HepG2 (cell line): ENCODE results near the gene GPR85. TPM values are rescaled to one million over a fixed set of nuclear protein-coding genes. Genes with fewer than 3 reads are reported as not detected.

Experiments used
- ATAC-seq: fragments of 200-7000 bp; cut with Tn5 transposase; 3 replicates; pipeline ENCODE4 v1.9.1; 2020; ENCODE audit warnings: mild to moderate bottlenecking, moderate library complexity
- BruUV-seq: library from RNA; stranded (reverse); fragments of 400-500 nt; replicated peaks from 2 replicates; lab custom pipeline; 2021; lab: Mats Ljungman, UMichigan
- CTCF ChIA-PET: fragments of 300-600 bp; formaldehyde crosslinking; extraction: SDS; loops from one replicate; lab custom pipeline; 2021; ENCODE audit warnings: low total read pairs, inconsistent platforms, low intra/inter-chr PET ratio; lab: Yijun Ruan, JAX
- POLR2A ChIA-PET: fragments of 350-600 bp; sonication (Branson Sonifier 250); formaldehyde crosslinking; loops from one replicate; lab custom pipeline; 2020; ENCODE audit warnings: antibody characterized with exemption, inconsistent platforms; lab: Yijun Ruan, JAX
- DNase-seq: peaks from one replicate; pipeline ENCODE4 v3.0.0-alpha.2; 2015; ENCODE audit warnings: low spot score
- FAIRE-seq: peaks from 3 replicates; lab custom pipeline; 2011; peaks lifted over from hg19 to GRCh38; lab: Jason Lieb, UNC
- H2AFZ ChIP-seq: one replicate; pipeline ENCODE4 v1.6.1; 2011; ENCODE audit warnings: low read length, inconsistent platforms
- H3K27ac ChIP-seq: fragments of 300-600 bp; 3 replicates; pipeline ENCODE4 v1.8.0; 2011; ENCODE audit warnings: mixed run types, mild to moderate bottlenecking, mixed read lengths, low read length, inconsistent platforms; ENCODE audit not compliant: insufficient read depth; ENCODE audit errors: extremely low read length
- H3K27me3 ChIP-seq, 2 experiments: fragments of 200-600 bp in 1 of 2; 2 replicates in 1 of 2; 3 replicates in 1 of 2; pipeline versions ENCODE4 v1.6.0 to v1.8.0; 2011; ENCODE audit warnings: low read length in 2 of 2, mild to moderate bottlenecking in 2 of 2, moderate library complexity in 2 of 2, inconsistent platforms in 1 of 2; ENCODE audit not compliant: insufficient read depth in 2 of 2, control insufficient read depth in 1 of 2
- H3K36me3 ChIP-seq, 2 experiments: fragments of 200-600 bp in 1 of 2; replicated peaks in 1 of 2; 2 replicates in 1 of 2; 3 replicates in 1 of 2; pipeline versions ENCODE4 v1.5.1 to v1.8.0; 2011; ENCODE audit warnings: low read length in 2 of 2, inconsistent platforms in 1 of 2; ENCODE audit not compliant: insufficient read depth in 2 of 2, control insufficient read depth in 1 of 2
- H3K4me1 ChIP-seq: 2 replicates; pipeline ENCODE4 v1.5.1; 2012; ENCODE audit warnings: low read length, inconsistent platforms; ENCODE audit not compliant: insufficient read depth
- H3K4me2 ChIP-seq: 2 replicates; pipeline ENCODE4 v1.6.0; 2011; ENCODE audit warnings: low read depth, low read length, inconsistent platforms
- H3K4me3 ChIP-seq, 3 experiments: fragments of 200-600 bp in 1 of 3; sonication (generic), shearing (Covaris generic) in 1 of 3; replicated peaks in 1 of 3; 2 replicates each; pipeline ENCODE4 v1.5.1; 2011 to 2016; ENCODE audit warnings: low read length in 3 of 3, inconsistent platforms in 2 of 3, low read depth in 2 of 3, mild to moderate bottlenecking in 2 of 3, control low read depth in 1 of 3, mixed read lengths in 1 of 3; ENCODE audit not compliant: insufficient read depth in 1 of 3
- H3K79me2 ChIP-seq: one replicate; pipeline ENCODE4 v1.6.1; 2011; ENCODE audit warnings: low read length, inconsistent platforms; ENCODE audit not compliant: insufficient read depth
- H3K9ac ChIP-seq: 2 replicates; pipeline ENCODE4 v1.6.0; 2011; ENCODE audit warnings: mild to moderate bottlenecking, low read depth, low read length, inconsistent platforms; ENCODE audit not compliant: insufficient read depth
- H3K9me3 ChIP-seq: 2 replicates; pipeline ENCODE4 v1.5.1; 2012; ENCODE audit warnings: mild to moderate bottlenecking, low read length
- H4K20me1 ChIP-seq: 2 replicates; pipeline ENCODE4 v1.6.0; 2011; ENCODE audit warnings: inconsistent platforms, mild to moderate bottlenecking, low read length, moderate library complexity; ENCODE audit not compliant: insufficient read depth
- GPN1 ChIP-seq: sonication (generic); formaldehyde crosslinking; IDR thresholded peaks from 2 replicates; pipeline ENCODE4 v1.5.1; 2020; ENCODE audit warnings: missing genetic modification reagents, borderline replicate concordance
- HNF4G ChIP-seq, 2 experiments: sonication (generic) in 1 of 2; formaldehyde crosslinking in 1 of 2; IDR thresholded peaks; 2 replicates each; pipeline versions ENCODE4 v1.4.0 to v1.6.1; 2011 to 2020; ENCODE audit warnings: borderline replicate concordance in 2 of 2, low read depth in 2 of 2, mild to moderate bottlenecking in 2 of 2, low read length in 1 of 2, missing genetic modification reagents in 1 of 2, moderate library complexity in 1 of 2
- KDM2A ChIP-seq: sonication (generic); formaldehyde crosslinking; IDR thresholded peaks from 2 replicates; pipeline ENCODE4 v1.4.0; 2020; ENCODE audit warnings: low read depth, missing genetic modification reagents, borderline replicate concordance
- KDM5A ChIP-seq: fragments of 200-600 bp; sonication (generic); IDR thresholded peaks from 2 replicates; pipeline ENCODE4 v1.7.0; 2018; ENCODE audit warnings: antibody characterized with exemption, mild to moderate bottlenecking, low read length, borderline replicate concordance
- NAIF1 ChIP-seq: sonication (generic); formaldehyde crosslinking; IDR thresholded peaks from 2 replicates; pipeline ENCODE4 v1.5.0; 2020; ENCODE audit warnings: mild to moderate bottlenecking, missing genetic modification reagents, borderline replicate concordance
- NCOA5 ChIP-seq: sonication (generic); formaldehyde crosslinking; IDR thresholded peaks from 2 replicates; pipeline ENCODE4 v1.4.0; 2020; ENCODE audit warnings: missing genetic modification reagents
- NKX3-1 ChIP-seq: sonication (generic); formaldehyde crosslinking; IDR thresholded peaks from 2 replicates; pipeline ENCODE4 v1.5.0; 2020; ENCODE audit warnings: missing genetic modification reagents
- PRPF4 ChIP-seq: fragments of 200-400 bp; formaldehyde crosslinking; IDR thresholded peaks from 2 replicates; pipeline ENCODE4 v1.6.1; 2016; ENCODE audit warnings: low read length, low read depth; ENCODE audit not compliant: poor library complexity, severe bottlenecking
- RARG ChIP-seq: sonication (generic); formaldehyde crosslinking; IDR thresholded peaks from 2 replicates; pipeline ENCODE4 v1.4.0; 2020; ENCODE audit warnings: low read depth, mild to moderate bottlenecking, missing genetic modification reagents
- SATB2 ChIP-seq: sonication (generic); formaldehyde crosslinking; IDR thresholded peaks from 2 replicates; pipeline ENCODE4 v1.5.0; 2020; ENCODE audit warnings: missing genetic modification reagents
- ZNF136 ChIP-seq: sonication (generic); formaldehyde crosslinking; IDR thresholded peaks from 2 replicates; pipeline ENCODE4 v1.8.1; 2022; ENCODE audit warnings: low read depth, mild to moderate bottlenecking, moderate library complexity, missing genetic modification reagents
- ZNF780A ChIP-seq: sonication (generic); formaldehyde crosslinking; IDR thresholded peaks from 2 replicates; pipeline ENCODE4 v1.8.0; 2022; ENCODE audit warnings: mild to moderate bottlenecking, missing genetic modification reagents, moderate library complexity
- WGBS: methylation state at CpG from one replicate; pipeline ENCODE4 v1.1.6; 2017; ENCODE audit warnings: low lambda C conversion rate; 5-methylcytosine and 5-hydroxymethylcytosine counted together
- in situ Hi-C: cut with HindIII; loops from 2 replicates; pipeline ENCODE4 v1.10.0; 2017; ENCODE audit warnings: low pct_unique_long_range_greater_than_20kb; ENCODE audit not compliant: extremely low pct_ligation_motif_present
- intact Hi-C: fragments of 100-400 bp; cut with micrococcal nuclease; formaldehyde crosslinking; loops from one replicate; pipeline ENCODE4 v1.10.0; 2022; ENCODE audit not compliant: unreplicated experiment
- polyA plus RNA-seq, 8 experiments: library from polyadenylated mRNA; depleted of rRNA in 3 of 8; stranded (reverse) in 7 of 8; unstranded in 1 of 8; fragments of >200 nt; fragmentation: Illumina TruSeq in 4 of 8; extraction: Trizol in 4 of 8; gene quantifications; 2 replicates each; pipeline versions ENCODE4 v1.2.1 to v1.2.3, GENCODE V29; 2011 to 2016; ENCODE audit warnings: low read depth in 4 of 8, missing spikeins in 1 of 8, mixed read lengths in 1 of 8; ENCODE audit not compliant: insufficient read depth in 1 of 8
- total RNA-seq, 5 experiments: library from RNA; depleted of rRNA; stranded (reverse); fragments of >200 nt; fragmentation: Illumina TruSeq; extraction: Trizol; gene quantifications; 2 replicates each; pipeline ENCODE4 v1.2.3, GENCODE V29; 2016; ENCODE audit warnings: low read depth in 1 of 5
- TF ChIP-seq, protein P1 (sequence below): sonication (generic); formaldehyde crosslinking; IDR thresholded peaks from 2 replicates; pipeline ENCODE4 v1.4.0; 2020; ENCODE audit warnings: missing genetic modification reagents
- TF ChIP-seq, protein P2 (sequence below): sonication (generic); formaldehyde crosslinking; IDR thresholded peaks from 2 replicates; pipeline ENCODE4 v1.4.0; 2020; ENCODE audit warnings: missing genetic modification reagents
- TF ChIP-seq, protein P3 (sequence below): sonication (generic); formaldehyde crosslinking; IDR thresholded peaks from 2 replicates; pipeline ENCODE4 v1.5.0; 2020; ENCODE audit warnings: mild to moderate bottlenecking, missing genetic modification reagents

Gene GPR85
- total and polyA plus RNA-seq, 2 of the 13 experiments (the other 11 are each of a cell fraction or from before 2014, with no cell fraction given) = not detected

DNA sequence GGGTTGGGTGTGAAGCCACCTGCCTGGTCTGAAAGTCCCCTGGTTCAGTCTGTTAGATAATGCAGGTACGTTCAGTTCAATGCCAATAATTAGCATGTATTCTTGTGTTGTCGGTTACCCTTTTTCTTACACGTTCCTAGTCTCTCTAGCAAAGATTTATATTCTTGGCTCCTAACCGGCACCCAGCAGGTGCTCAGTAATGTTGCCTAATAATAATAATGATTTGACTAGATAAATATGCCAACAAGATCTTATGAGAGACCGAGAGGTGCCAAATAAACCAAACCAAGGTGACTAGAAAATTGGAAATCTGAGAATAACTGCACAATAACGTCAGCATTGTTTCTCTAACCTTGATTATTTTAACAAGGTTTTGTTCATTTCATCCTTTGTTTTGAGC, 32.8 kb upstream of the GPR85 start:
- TF ChIP-seq ZNF780A (CRISPR knock-in tag) (no peak), SATB2 (CRISPR knock-in tag) (no peak), HNF4G (IDR thresholded peaks at IDR 0.05; ENCODE audit: borderline replicate concordance, low read depth, low read length) (no peak), HNF4G (CRISPR knock-in tag; IDR thresholded peaks at IDR 0.05; ENCODE audit: borderline replicate concordance, low read depth) (no peak), PRPF4 (no peak), NCOA5 (no peak), KDM5A (no peak), ZNF136 (CRISPR knock-in tag) (no peak), NKX3-1 (CRISPR knock-in tag) (no peak), GPN1 (CRISPR knock-in tag) (no peak), RARG (CRISPR knock-in tag) (no peak), NAIF1 (no peak), KDM2A (no peak)
- TF ChIP-seq, protein P1, sequence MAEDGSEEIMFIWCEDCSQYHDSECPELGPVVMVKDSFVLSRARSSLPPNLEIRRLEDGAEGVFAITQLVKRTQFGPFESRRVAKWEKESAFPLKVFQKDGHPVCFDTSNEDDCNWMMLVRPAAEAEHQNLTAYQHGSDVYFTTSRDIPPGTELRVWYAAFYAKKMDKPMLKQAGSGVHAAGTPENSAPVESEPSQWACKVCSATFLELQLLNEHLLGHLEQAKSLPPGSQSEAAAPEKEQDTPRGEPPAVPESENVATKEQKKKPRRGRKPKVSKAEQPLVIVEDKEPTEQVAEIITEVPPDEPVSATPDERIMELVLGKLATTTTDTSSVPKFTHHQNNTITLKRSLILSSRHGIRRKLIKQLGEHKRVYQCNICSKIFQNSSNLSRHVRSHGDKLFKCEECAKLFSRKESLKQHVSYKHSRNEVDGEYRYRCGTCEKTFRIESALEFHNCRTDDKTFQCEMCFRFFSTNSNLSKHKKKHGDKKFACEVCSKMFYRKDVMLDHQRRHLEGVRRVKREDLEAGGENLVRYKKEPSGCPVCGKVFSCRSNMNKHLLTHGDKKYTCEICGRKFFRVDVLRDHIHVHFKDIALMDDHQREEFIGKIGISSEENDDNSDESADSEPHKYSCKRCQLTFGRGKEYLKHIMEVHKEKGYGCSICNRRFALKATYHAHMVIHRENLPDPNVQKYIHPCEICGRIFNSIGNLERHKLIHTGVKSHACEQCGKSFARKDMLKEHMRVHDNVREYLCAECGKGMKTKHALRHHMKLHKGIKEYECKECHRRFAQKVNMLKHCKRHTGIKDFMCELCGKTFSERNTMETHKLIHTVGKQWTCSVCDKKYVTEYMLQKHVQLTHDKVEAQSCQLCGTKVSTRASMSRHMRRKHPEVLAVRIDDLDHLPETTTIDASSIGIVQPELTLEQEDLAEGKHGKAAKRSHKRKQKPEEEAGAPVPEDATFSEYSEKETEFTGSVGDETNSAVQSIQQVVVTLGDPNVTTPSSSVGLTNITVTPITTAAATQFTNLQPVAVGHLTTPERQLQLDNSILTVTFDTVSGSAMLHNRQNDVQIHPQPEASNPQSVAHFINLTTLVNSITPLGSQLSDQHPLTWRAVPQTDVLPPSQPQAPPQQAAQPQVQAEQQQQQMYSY = no peak
- TF ChIP-seq, protein P2, sequence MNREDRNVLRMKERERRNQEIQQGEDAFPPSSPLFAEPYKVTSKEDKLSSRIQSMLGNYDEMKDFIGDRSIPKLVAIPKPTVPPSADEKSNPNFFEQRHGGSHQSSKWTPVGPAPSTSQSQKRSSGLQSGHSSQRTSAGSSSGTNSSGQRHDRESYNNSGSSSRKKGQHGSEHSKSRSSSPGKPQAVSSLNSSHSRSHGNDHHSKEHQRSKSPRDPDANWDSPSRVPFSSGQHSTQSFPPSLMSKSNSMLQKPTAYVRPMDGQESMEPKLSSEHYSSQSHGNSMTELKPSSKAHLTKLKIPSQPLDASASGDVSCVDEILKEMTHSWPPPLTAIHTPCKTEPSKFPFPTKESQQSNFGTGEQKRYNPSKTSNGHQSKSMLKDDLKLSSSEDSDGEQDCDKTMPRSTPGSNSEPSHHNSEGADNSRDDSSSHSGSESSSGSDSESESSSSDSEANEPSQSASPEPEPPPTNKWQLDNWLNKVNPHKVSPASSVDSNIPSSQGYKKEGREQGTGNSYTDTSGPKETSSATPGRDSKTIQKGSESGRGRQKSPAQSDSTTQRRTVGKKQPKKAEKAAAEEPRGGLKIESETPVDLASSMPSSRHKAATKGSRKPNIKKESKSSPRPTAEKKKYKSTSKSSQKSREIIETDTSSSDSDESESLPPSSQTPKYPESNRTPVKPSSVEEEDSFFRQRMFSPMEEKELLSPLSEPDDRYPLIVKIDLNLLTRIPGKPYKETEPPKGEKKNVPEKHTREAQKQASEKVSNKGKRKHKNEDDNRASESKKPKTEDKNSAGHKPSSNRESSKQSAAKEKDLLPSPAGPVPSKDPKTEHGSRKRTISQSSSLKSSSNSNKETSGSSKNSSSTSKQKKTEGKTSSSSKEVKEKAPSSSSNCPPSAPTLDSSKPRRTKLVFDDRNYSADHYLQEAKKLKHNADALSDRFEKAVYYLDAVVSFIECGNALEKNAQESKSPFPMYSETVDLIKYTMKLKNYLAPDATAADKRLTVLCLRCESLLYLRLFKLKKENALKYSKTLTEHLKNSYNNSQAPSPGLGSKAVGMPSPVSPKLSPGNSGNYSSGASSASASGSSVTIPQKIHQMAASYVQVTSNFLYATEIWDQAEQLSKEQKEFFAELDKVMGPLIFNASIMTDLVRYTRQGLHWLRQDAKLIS (CRISPR knock-in tag) = no peak
- TF ChIP-seq, protein P3, sequence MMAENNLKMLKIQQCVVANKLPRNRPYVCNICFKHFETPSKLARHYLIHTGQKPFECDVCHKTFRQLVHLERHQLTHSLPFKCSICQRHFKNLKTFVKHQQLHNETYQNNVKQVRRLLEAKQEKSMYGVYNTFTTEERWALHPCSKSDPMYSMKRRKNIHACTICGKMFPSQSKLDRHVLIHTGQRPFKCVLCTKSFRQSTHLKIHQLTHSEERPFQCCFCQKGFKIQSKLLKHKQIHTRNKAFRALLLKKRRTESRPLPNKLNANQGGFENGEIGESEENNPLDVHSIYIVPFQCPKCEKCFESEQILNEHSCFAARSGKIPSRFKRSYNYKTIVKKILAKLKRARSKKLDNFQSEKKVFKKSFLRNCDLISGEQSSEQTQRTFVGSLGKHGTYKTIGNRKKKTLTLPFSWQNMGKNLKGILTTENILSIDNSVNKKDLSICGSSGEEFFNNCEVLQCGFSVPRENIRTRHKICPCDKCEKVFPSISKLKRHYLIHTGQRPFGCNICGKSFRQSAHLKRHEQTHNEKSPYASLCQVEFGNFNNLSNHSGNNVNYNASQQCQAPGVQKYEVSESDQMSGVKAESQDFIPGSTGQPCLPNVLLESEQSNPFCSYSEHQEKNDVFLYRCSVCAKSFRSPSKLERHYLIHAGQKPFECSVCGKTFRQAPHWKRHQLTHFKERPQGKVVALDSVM (CRISPR knock-in tag) = no peak
- 59% methylated on average over 6 of the region's 6 CpGs for WGBS
- Histone ChIP-seq H2AFZ (peak overlapping the region; percentile 79), H3K4me3 (no peak overlapping the region), H3K4me2 (peak overlapping the region; percentile 78), H4K20me1 (no peaks in the 10 kb centered on the region), H3K27me3 (no peaks in the 10 kb centered on the region; a peak in 1 of 5 replicates), H3K79me2 (no peaks in the 10 kb centered on the region), H3K9me3 (no peaks in the 10 kb centered on the region), H3K4me1 (peaks cover 15% of the 10 kb centered on the region), H3K36me3 (no peaks in the 10 kb centered on the region), H3K9ac (no peak overlapping the region), H3K27ac (no peak overlapping the region)
- POLR2A ChIA-PET = no interaction called here
- no peak for DNase-seq
- CTCF ChIA-PET = no interaction called here
- ATAC-seq = no peak
- no TSS peak for BruUV-seq
- intact Hi-C loops = loop anchor here (10.0 kb wide), 2 partner anchors 185 to 565 kb away; a partner anchor contains a TSS
- no peak for FAIRE-seq
- in situ Hi-C loops = no loop called here
